ENCODE data around the gene U2AF2.

U2AF2 gene

DNA sequence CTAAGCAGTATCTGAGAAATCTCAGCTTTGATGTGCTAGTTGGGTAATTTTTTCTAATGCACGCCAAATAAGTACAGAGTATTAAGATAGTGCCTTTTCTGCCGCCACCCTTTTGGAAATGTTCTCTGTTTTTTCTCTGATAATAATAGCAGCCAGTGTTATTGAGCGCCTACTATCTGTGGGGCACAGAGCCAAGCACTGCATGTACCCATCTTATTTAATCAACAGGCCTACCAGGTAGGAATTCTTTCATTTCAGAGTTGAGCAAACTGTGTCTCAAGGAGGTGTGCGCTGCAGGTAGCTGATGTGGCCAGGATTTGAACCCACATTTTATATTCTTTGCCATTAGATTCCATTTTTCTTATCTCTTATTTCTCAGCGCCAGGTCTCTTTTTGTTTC, 21.5 kb downstream of the U2AF2 start:
- no peaks in the 10 kb centered on the region for H3K9me2 ChIP-seq (replicated peaks; ENCODE audit: insufficient read depth, low read length)
- peaks cover 2% of the 10 kb centered on the region; the same call in 1 of the 2 replicates for H4K20me1 ChIP-seq (ENCODE audit: insufficient read depth, low read length)
- peaks cover 85% of the 10 kb centered on the region for H3K79me2 ChIP-seq (ENCODE audit: low read length)
- peaks cover 41% of the 10 kb centered on the region for H3F3A ChIP-seq (ENCODE audit: insufficient read depth, low read length)
- H3K4me1 ChIP-seq (ENCODE audit: low read length): peaks cover 27% of the 10 kb centered on the region
- H3K36me3 ChIP-seq (replicated peaks; ENCODE audit: insufficient read depth, low read length): peaks cover 5% of the 10 kb centered on the region; the same call in 1 of the 2 replicates
- H3K4me3 ChIP-seq (ENCODE audit: low read length): peak overlapping the region; percentile 75
- peak overlapping the region; percentile 55 for H3K4me2 ChIP-seq (ENCODE audit: low read depth, low read length)
- no peak overlapping the region for H2AFZ ChIP-seq (ENCODE audit: low read length)
- no peaks in the 10 kb centered on the region for H3K27me3 ChIP-seq (replicated peaks; ENCODE audit: insufficient read depth, low read length)
- DNase-seq: no peak
- TF ChIP-seq, protein P1, sequence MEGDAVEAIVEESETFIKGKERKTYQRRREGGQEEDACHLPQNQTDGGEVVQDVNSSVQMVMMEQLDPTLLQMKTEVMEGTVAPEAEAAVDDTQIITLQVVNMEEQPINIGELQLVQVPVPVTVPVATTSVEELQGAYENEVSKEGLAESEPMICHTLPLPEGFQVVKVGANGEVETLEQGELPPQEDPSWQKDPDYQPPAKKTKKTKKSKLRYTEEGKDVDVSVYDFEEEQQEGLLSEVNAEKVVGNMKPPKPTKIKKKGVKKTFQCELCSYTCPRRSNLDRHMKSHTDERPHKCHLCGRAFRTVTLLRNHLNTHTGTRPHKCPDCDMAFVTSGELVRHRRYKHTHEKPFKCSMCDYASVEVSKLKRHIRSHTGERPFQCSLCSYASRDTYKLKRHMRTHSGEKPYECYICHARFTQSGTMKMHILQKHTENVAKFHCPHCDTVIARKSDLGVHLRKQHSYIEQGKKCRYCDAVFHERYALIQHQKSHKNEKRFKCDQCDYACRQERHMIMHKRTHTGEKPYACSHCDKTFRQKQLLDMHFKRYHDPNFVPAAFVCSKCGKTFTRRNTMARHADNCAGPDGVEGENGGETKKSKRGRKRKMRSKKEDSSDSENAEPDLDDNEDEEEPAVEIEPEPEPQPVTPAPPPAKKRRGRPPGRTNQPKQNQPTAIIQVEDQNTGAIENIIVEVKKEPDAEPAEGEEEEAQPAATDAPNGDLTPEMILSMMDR (IDR thresholded peaks at IDR 0.05; ENCODE audit: low read length): no peak
- no peak for TF ChIP-seq EZH2 (optimal IDR thresholded peaks at IDR 0.05; ENCODE audit: low read depth, low read length)
- TF ChIP-seq EZH2phosphoT487 (IDR thresholded peaks at IDR 0.05; ENCODE audit: low read length): no peak
- peak overlapping the region; percentile 85; the same call in 1 of the 2 replicates for H3K9ac ChIP-seq (ENCODE audit: low read length)
- no peaks in the 10 kb centered on the region for H3K9me3 ChIP-seq (replicated peaks; ENCODE audit: insufficient read depth, low read length)
- peak overlapping the region; percentile 87; the same call in 1 of the 2 replicates for H3K27ac ChIP-seq (ENCODE audit: low read length)

DNA sequence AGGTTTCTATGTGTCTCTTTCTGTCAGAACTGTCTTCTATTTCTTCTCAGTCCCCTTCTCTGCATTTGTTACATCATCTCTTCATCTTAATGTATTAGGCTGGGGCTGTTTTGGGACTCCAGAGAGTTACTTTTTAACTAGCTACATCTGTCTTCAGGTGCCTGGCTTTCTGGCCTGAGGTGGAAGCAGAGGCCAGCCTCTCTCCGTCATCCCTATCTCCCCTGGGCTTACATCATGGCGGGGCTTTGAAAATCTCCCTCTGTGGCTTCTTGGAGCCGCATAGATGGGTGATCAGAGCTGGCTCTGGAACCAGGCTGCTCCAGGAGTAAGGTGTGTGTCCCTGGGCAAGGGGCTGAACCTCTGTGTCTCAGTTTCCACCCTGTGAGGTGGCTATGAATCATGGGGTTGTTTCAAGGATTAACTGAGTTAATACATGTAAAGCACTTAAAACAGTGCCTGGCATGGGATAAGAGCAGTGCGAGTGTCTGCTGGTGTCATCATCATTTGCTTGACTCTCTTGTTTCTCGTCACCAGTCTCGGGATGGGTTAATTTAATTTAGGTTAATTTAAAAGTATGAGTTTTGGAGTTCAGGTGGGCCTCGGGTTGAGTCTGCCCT, 22.2 kb downstream of the U2AF2 start:
- Histone ChIP-seq H3K36me3 (replicated peaks; ENCODE audit: insufficient read depth, low read length) (peaks cover 8% of the 10 kb centered on the region; the same call in 1 of the 2 replicates), H3K9ac (ENCODE audit: low read length) (peak overlapping the region; percentile 85; the same call in 1 of the 2 replicates), H3K9me3 (replicated peaks; ENCODE audit: insufficient read depth, low read length) (no peaks in the 10 kb centered on the region), H3K27ac (ENCODE audit: low read length) (peak overlapping the region; percentile 87; the same call in 1 of the 2 replicates), H3K4me2 (ENCODE audit: low read depth, low read length) (peak overlapping the region; percentile 55), H2AFZ (ENCODE audit: low read length) (no peak overlapping the region), H3K9me2 (replicated peaks; ENCODE audit: insufficient read depth, low read length) (no peaks in the 10 kb centered on the region), H3F3A (ENCODE audit: insufficient read depth, low read length) (peaks cover 40% of the 10 kb centered on the region), H3K27me3 (replicated peaks; ENCODE audit: insufficient read depth, low read length) (no peaks in the 10 kb centered on the region), H3K4me1 (ENCODE audit: low read length) (peaks cover 27% of the 10 kb centered on the region), H3K79me2 (ENCODE audit: low read length) (peaks cover 85% of the 10 kb centered on the region), H3K4me3 (ENCODE audit: low read length) (peak overlapping the region; percentile 75), H4K20me1 (ENCODE audit: insufficient read depth, low read length) (no peaks in the 10 kb centered on the region)
- no peak for DNase-seq
- TF ChIP-seq, protein P1 (IDR thresholded peaks at IDR 0.05; ENCODE audit: low read length): no peak
- no peak for TF ChIP-seq EZH2 (optimal IDR thresholded peaks at IDR 0.05; ENCODE audit: low read depth, low read length)
- no peak for TF ChIP-seq EZH2phosphoT487 (IDR thresholded peaks at IDR 0.05; ENCODE audit: low read length)

DNA sequence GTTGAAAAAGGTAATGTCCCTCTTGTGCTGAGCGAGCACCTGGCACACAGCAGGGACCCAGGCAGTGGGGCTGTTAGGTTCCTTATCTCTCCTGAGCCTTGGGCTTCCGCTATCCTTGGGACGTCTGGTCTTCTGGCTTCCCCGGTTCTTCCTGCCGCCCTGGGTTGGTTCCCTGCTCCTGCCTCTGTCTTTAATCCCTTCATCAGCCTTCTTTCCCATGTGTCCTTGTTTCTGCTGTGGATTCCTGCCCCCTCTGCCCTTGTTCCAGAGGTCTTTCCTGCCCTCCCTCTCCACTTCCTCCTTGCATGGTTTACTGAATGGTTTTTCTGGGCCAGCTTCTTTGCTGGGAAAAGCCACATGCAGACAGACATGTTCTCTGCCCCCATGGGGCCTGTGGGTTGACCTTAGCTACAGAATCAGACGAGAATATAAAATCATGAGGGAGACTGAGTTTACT, 22.8 kb downstream of the U2AF2 start:
- TF ChIP-seq EZH2 (optimal IDR thresholded peaks at IDR 0.05; ENCODE audit: low read depth, low read length): no peak
- TF ChIP-seq, protein P1 (IDR thresholded peaks at IDR 0.05; ENCODE audit: low read length): no peak
- TF ChIP-seq EZH2phosphoT487 (IDR thresholded peaks at IDR 0.05; ENCODE audit: low read length): no peak
- Histone ChIP-seq H3K27me3 (replicated peaks; ENCODE audit: insufficient read depth, low read length) (no peaks in the 10 kb centered on the region), H3K4me2 (ENCODE audit: low read depth, low read length) (peak overlapping the region; percentile 55), H3F3A (ENCODE audit: insufficient read depth, low read length) (peaks cover 35% of the 10 kb centered on the region), H3K27ac (ENCODE audit: low read length) (peak overlapping the region; percentile 87), H3K4me3 (ENCODE audit: low read length) (peak overlapping the region; percentile 75), H3K79me2 (ENCODE audit: low read length) (peaks cover 84% of the 10 kb centered on the region), H3K9me2 (replicated peaks; ENCODE audit: insufficient read depth, low read length) (no peaks in the 10 kb centered on the region), H3K4me1 (ENCODE audit: low read length) (peaks cover 27% of the 10 kb centered on the region), H3K36me3 (replicated peaks; ENCODE audit: insufficient read depth, low read length) (0 out of 2 replicates have a peak, but pooled peaks cover 6% of the 10 kb centered on the region), H3K9ac (ENCODE audit: low read length) (peak overlapping the region; percentile 85; the same call in 1 of the 2 replicates), H4K20me1 (ENCODE audit: insufficient read depth, low read length) (no peaks in the 10 kb centered on the region), H3K9me3 (replicated peaks; ENCODE audit: insufficient read depth, low read length) (no peaks in the 10 kb centered on the region), H2AFZ (ENCODE audit: low read length) (no peak overlapping the region)
- DNase-seq: no peak

Measured in MM.1S (cell line).